ENCODE measurements around the gene CNPY3. TPM values are rescaled to one million over a fixed set of nuclear protein-coding genes. Genes with fewer than 3 reads are reported as not detected.
"Not testable (repeated sequence)": the region's sequence is repeated elsewhere in the genome, so short reads cannot be mapped to it uniquely, and the experiment has no call there.

The CNPY3 gene
- total and polyA plus RNA-seq, 2 experiments from 2014 or later = 71.8 to 137 TPM

DNA sequence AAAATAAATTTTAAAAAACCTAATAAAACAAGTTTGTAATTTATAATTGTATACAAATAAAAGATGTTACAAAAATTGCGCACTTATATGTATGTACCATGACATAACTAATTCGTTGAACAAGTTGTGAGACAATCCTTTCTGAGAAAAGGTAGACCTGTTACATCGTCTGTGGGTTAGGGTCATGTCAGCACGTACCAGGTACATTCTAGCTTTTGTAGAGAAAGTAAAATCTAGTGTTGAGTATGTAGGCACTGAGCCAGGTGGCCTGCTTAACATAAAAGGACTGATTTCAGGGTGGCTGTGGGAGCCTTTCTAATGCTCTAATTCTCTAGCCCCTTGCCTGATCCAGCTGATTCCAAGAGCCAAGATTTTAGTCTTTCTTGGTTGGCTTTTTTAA is 39.5 kb upstream of the CNPY3 start:
- peaks cover 20% of the 10 kb centered on the region for H3K4me1 ChIP-seq (ENCODE audit: insufficient read depth)
- no peak for DNase-seq (ENCODE audit: low spot score)
- TF ChIP-seq, protein P1, sequence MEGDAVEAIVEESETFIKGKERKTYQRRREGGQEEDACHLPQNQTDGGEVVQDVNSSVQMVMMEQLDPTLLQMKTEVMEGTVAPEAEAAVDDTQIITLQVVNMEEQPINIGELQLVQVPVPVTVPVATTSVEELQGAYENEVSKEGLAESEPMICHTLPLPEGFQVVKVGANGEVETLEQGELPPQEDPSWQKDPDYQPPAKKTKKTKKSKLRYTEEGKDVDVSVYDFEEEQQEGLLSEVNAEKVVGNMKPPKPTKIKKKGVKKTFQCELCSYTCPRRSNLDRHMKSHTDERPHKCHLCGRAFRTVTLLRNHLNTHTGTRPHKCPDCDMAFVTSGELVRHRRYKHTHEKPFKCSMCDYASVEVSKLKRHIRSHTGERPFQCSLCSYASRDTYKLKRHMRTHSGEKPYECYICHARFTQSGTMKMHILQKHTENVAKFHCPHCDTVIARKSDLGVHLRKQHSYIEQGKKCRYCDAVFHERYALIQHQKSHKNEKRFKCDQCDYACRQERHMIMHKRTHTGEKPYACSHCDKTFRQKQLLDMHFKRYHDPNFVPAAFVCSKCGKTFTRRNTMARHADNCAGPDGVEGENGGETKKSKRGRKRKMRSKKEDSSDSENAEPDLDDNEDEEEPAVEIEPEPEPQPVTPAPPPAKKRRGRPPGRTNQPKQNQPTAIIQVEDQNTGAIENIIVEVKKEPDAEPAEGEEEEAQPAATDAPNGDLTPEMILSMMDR (IDR thresholded peaks at IDR 0.05; ENCODE audit: poor library complexity) = no peak
- TF ChIP-seq EZH2phosphoT487 (IDR thresholded peaks at IDR 0.05; ENCODE audit: low read depth, severe bottlenecking, unreplicated experiment) (no peak), EZH2 (IDR thresholded peaks at IDR 0.05; ENCODE audit: borderline replicate concordance) (no peak)
- H4K20me1 ChIP-seq (ENCODE audit: insufficient read depth, poor library complexity, severe bottlenecking) = no peaks in the 10 kb centered on the region
- H3K9me2 ChIP-seq (replicated peaks; ENCODE audit: insufficient read depth) = no peaks in the 10 kb centered on the region
- WGBS (ENCODE audit: low lambda C conversion rate, missing lambda C conversion rate) = 59% methylated on average over 4 of the region's 4 CpGs
- H3K9me3 ChIP-seq (ENCODE audit: low read depth) = no peaks in the 10 kb centered on the region
- H3K4me3 ChIP-seq = peak overlapping the region; percentile 77
- peak overlapping the region; percentile 98 for H3K27ac ChIP-seq
- peak overlapping the region; percentile 89 for H3K4me2 ChIP-seq
- H3K36me3 ChIP-seq (replicated peaks; ENCODE audit: insufficient read depth, low read depth) = no peaks in the 10 kb centered on the region
- peak overlapping the region; percentile 62 for H2AFZ ChIP-seq
- H3K27me3 ChIP-seq = no peaks in the 10 kb centered on the region
- peaks cover 4% of the 10 kb centered on the region for H3K79me2 ChIP-seq

DNA sequence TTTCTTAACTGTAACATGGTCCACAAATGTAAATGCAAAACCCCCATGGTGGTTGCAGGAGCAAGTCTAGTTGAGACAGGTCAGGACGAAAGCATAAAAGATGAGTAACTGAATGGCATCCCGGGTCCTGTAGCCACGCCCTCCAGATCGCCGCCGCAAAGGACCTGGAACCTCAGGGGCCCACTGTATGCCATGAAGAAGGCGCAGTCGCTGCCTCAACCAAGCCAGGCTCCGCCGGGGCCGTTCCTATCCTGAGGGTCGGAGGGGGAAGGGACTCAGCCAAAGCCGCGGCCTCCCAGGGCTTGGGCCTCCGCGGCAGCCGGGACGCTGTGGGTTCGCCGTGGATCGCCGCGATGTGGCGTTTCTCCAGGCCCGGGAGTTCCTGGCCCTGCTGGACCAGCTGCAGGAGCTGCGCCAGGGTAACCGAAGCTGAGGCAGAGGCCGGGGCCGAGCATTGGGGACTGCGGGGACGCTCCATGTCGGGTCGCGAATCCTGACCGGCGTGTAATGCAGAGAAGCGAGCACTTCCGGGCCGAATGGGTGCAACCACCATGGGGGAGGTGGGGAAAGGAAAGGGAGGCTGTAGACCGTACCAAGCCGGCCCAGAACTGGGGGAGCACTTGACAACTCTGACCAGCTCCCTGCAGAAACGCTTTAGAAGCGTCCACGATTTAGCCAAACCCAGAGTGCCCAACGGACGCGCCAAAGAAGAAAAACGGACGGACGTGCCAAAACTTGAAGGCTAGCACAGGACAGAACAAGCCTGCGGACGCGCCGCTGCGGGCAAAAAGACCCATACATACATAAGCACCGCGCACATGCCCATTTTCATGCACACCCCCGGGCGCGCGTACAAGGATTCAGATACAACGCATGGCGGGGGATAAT is 38.7 kb upstream of the CNPY3 start:
- Histone ChIP-seq H3K27ac (peak overlapping the region; percentile 98), H2AFZ (peak overlapping the region; percentile 91), H3K4me2 (peak overlapping the region; percentile 89), H4K20me1 (ENCODE audit: insufficient read depth, poor library complexity, severe bottlenecking) (no peaks in the 10 kb centered on the region), H3K4me1 (ENCODE audit: insufficient read depth) (peaks cover 20% of the 10 kb centered on the region), H3K9me2 (replicated peaks; ENCODE audit: insufficient read depth) (no peaks in the 10 kb centered on the region), H3K4me3 (peak overlapping the region; percentile 77), H3K9me3 (ENCODE audit: low read depth) (no peaks in the 10 kb centered on the region), H3K36me3 (replicated peaks; ENCODE audit: insufficient read depth, low read depth) (no peaks in the 10 kb centered on the region), H3K79me2 (peaks cover 3% of the 10 kb centered on the region), H3K27me3 (no peaks in the 10 kb centered on the region)
- no peak for TF ChIP-seq EZH2 (IDR thresholded peaks at IDR 0.05; ENCODE audit: borderline replicate concordance)
- TF ChIP-seq, protein P1 (IDR thresholded peaks at IDR 0.05; ENCODE audit: poor library complexity) = no peak
- TF ChIP-seq EZH2phosphoT487 (IDR thresholded peaks at IDR 0.05; ENCODE audit: low read depth, severe bottlenecking, unreplicated experiment) = no peak
- peak; percentile 95 for DNase-seq (ENCODE audit: low spot score)
- under 1% methylated on average over 63 of the region's 63 CpGs for WGBS (ENCODE audit: low lambda C conversion rate, missing lambda C conversion rate)

DNA sequence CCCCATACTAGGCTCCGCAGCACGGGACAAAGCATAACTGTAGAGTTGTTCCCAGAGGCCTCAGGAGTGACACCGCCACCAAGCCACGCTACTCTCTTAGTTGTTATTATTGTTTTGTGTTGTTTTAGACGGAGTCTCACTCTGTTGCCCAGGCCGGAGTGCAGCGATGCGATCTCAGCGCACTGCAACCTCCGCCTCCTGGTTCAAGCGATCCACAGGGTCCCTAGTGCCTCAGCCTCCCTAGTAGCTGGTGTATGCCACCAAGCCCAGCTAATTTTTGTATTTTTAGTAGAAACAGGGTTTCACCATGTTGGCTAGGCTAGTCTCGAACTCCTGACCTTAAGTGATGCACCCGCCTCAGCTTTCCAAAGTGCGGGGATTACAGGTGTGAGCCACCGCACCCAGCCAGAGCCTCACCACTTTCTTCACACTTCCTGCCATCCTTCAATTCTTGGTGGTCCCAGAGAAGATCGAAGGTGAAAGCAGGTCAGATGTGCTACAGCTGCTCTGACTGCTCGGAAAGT is 38.0 kb upstream of the CNPY3 start:
- peak overlapping the region; percentile 91 for H2AFZ ChIP-seq
- no peaks in the 10 kb centered on the region for H3K36me3 ChIP-seq (replicated peaks; ENCODE audit: insufficient read depth, low read depth)
- peaks cover 20% of the 10 kb centered on the region for H3K4me1 ChIP-seq (ENCODE audit: insufficient read depth)
- H3K4me3 ChIP-seq = peak overlapping the region; percentile 77
- H4K20me1 ChIP-seq (ENCODE audit: insufficient read depth, poor library complexity, severe bottlenecking) = no peaks in the 10 kb centered on the region
- no peak for DNase-seq (ENCODE audit: low spot score)
- H3K9me3 ChIP-seq (ENCODE audit: low read depth) = no peaks in the 10 kb centered on the region
- 57% methylated on average over 16 of the region's 17 CpGs for WGBS (ENCODE audit: low lambda C conversion rate, missing lambda C conversion rate)
- peak overlapping the region; percentile 89 for H3K4me2 ChIP-seq
- TF ChIP-seq, protein P1 (IDR thresholded peaks at IDR 0.05; ENCODE audit: poor library complexity) = no peak
- TF ChIP-seq EZH2phosphoT487 (IDR thresholded peaks at IDR 0.05; ENCODE audit: low read depth, severe bottlenecking, unreplicated experiment) = no peak
- TF ChIP-seq EZH2 (IDR thresholded peaks at IDR 0.05; ENCODE audit: borderline replicate concordance) = no peak
- no peaks in the 10 kb centered on the region for H3K9me2 ChIP-seq (replicated peaks; ENCODE audit: insufficient read depth)
- H3K27me3 ChIP-seq = no peaks in the 10 kb centered on the region
- peaks cover 3% of the 10 kb centered on the region for H3K79me2 ChIP-seq
- peak overlapping the region; percentile 98 for H3K27ac ChIP-seq

DNA sequence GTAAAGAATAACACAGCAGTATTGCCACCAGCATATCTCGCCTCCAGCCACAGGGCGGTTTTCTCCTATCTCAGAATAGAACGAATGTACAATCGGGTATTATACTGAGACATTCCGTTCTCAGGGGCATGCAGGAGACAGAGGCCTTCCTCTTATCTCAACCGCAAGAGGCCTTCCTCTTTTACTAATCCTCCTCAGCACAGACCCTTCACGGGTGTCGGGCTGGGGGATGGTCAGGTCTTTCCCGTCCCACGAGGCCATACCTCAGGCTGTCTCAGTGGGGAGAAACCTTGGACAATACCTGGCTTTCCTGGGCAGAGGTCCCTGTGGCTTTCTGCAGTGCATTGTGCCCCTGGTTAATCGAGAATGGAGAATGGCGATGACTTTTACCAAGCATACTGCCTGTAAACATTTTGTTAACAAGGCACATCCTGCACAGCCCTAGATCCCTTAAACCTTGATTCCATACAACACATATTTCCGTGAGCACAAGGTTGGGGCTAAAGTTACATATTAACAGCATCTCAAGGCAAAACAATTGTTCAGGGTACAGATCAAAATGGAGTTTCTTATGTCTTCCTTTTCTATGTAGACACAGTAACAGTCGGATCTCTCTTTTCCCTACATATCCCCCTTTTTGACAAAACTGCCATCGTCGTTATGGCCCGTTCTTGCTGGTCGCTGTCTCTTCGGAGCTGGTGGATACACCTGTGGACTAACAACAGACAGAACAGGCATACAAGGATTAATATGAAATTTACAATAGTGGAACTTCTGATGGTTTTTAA is 35.0 kb upstream of the CNPY3 start:
- H3K27me3 ChIP-seq; H4K20me1 ChIP-seq (ENCODE audit: insufficient read depth, poor library complexity, severe bottlenecking); H3K79me2 ChIP-seq; DNase-seq (ENCODE audit: low spot score); H3K9me2 ChIP-seq (replicated peaks; ENCODE audit: insufficient read depth); H3K4me3 ChIP-seq; H3K36me3 ChIP-seq (replicated peaks; ENCODE audit: insufficient read depth, low read depth); H3K9me3 ChIP-seq (ENCODE audit: low read depth): not testable (repeated sequence)
- Histone ChIP-seq H3K4me2 (peak overlapping the region; percentile 17), H2AFZ (peak overlapping the region; percentile 3), H3K27ac (peak overlapping the region; percentile 69), H3K4me1 (ENCODE audit: insufficient read depth) (peaks cover 20% of the 10 kb centered on the region)
- WGBS (ENCODE audit: low lambda C conversion rate, missing lambda C conversion rate) = 47% methylated on average over 19 of the region's 19 CpGs

Measured in hepatocyte (in vitro differentiated cells).